H1 (cell line): ENCODE measurements around the gene GRIP1. TPM values are rescaled to one million over a fixed set of nuclear protein-coding genes. Genes with fewer than 3 reads are reported as not detected.

ENCODE experiments used
- CTCF ChIA-PET: fragments of 300-600 bp; sonication (Branson Sonifier 250); formaldehyde crosslinking; loops from one replicate; lab custom pipeline; 2021; ENCODE audit not compliant: partially characterized antibody; lab: Charles Lee
- POLR2A ChIA-PET: fragments of 300-600 bp; sonication (Branson Sonifier 250); formaldehyde crosslinking; loops from one replicate; lab custom pipeline; 2021; ENCODE audit warnings: inconsistent platforms; ENCODE audit not compliant: partially characterized antibody; lab: Charles Lee
- DNase-seq, 2 experiments: peaks; one replicate each; pipeline versions ENCODE4 v3.0.0 to v3.0.0-alpha.2; 2010 to 2022; ENCODE audit warnings: low spot score in 2 of 2, low read depth in 1 of 2, mixed read lengths in 1 of 2
- FAIRE-seq: peaks from 2 replicates; lab custom pipeline; 2011; peaks lifted over from hg19 to GRCh38; lab: Jason Lieb, UNC
- H2AFZ ChIP-seq: 2 replicates; pipeline ENCODE4 v1.8.1; 2012; ENCODE audit warnings: low read length, inconsistent platforms
- H2AK5ac ChIP-seq: 2 replicates; pipeline ENCODE4 v1.6.1; 2013; ENCODE audit warnings: low read depth, low read length
- H2BK120ac ChIP-seq: replicated peaks from 2 replicates; pipeline ENCODE3; 2013; ENCODE audit warnings: low read depth, low read length, inconsistent platforms
- H2BK12ac ChIP-seq: 2 replicates; pipeline ENCODE4 v1.6.1; 2013; ENCODE audit warnings: low read depth, low read length
- H2BK15ac ChIP-seq: 2 replicates; pipeline ENCODE4 v1.6.1; 2013; ENCODE audit warnings: low read length
- H2BK20ac ChIP-seq: 2 replicates; pipeline ENCODE4 v1.6.1; 2013; ENCODE audit warnings: low read length
- H2BK5ac ChIP-seq: 2 replicates; pipeline ENCODE4 v1.6.1; 2013; ENCODE audit warnings: low read depth, low read length
- H3K14ac ChIP-seq: 2 replicates; pipeline ENCODE4 v1.6.1; 2013; ENCODE audit warnings: inconsistent platforms; ENCODE audit not compliant: insufficient read length
- H3K18ac ChIP-seq: 2 replicates; pipeline ENCODE4 v1.6.1; 2013; ENCODE audit warnings: low read length; ENCODE audit errors: extremely low read depth
- H3K23ac ChIP-seq: 2 replicates; pipeline ENCODE4 v1.6.1; 2013; ENCODE audit warnings: inconsistent platforms; ENCODE audit not compliant: insufficient read length
- H3K23me2 ChIP-seq: 2 replicates; pipeline ENCODE4 v1.6.1; 2013; ENCODE audit warnings: low read depth, low read length
- H3K27ac ChIP-seq: 2 replicates; pipeline ENCODE4 v1.6.1; 2011; ENCODE audit warnings: low read depth, low read length, inconsistent platforms
- H3K27me3 ChIP-seq, 4 experiments: replicated peaks in 1 of 4; 1 replicate in 1 of 4; 2 replicates in 3 of 4; pipeline versions ENCODE4 v1.6.1 to v1.8.1; 2011 to 2013; ENCODE audit warnings: low read length in 3 of 4, mild to moderate bottlenecking in 3 of 4, inconsistent platforms in 2 of 4, mixed read lengths in 2 of 4, moderate library complexity in 1 of 4; ENCODE audit not compliant: control insufficient read depth in 3 of 4, insufficient read depth in 3 of 4; ENCODE audit errors: extremely low read depth in 1 of 4
- H3K36me3 ChIP-seq, 4 experiments: 2 replicates each; pipeline versions ENCODE4 v1.6.1 to v1.8.1; 2011 to 2013; ENCODE audit warnings: mild to moderate bottlenecking in 4 of 4, low read length in 3 of 4, moderate library complexity in 2 of 4, control low read depth in 1 of 4, inconsistent platforms in 1 of 4; ENCODE audit not compliant: insufficient read depth in 4 of 4, control insufficient read depth in 2 of 4
- H3K4ac ChIP-seq: replicated peaks from 2 replicates; pipeline ENCODE3; 2013; ENCODE audit warnings: low read length, low read depth, mixed read lengths, inconsistent platforms; ENCODE audit not compliant: insufficient read length
- H3K4me1 ChIP-seq, 4 experiments: replicated peaks in 1 of 4; 1 replicate in 1 of 4; 2 replicates in 3 of 4; pipeline versions ENCODE4 v1.6.1 to v1.8.1; 2011 to 2013; ENCODE audit warnings: low read length in 3 of 4, inconsistent platforms in 2 of 4, mixed read lengths in 1 of 4; ENCODE audit not compliant: insufficient read depth in 4 of 4, control insufficient read depth in 3 of 4
- H3K4me2 ChIP-seq, 2 experiments: 2 replicates each; pipeline versions ENCODE4 v1.6.1 to v1.8.1; 2011 to 2013; ENCODE audit warnings: low read depth in 2 of 2, low read length in 2 of 2, control low read depth in 1 of 2, inconsistent platforms in 1 of 2, mild to moderate bottlenecking in 1 of 2; ENCODE audit not compliant: insufficient read depth in 1 of 2
- H3K4me3 ChIP-seq, 4 experiments: fragments of 200-600, 300-600 bp in 1 of 4; sonication (generic), shearing (Covaris generic), sonication (Bioruptor Twin) in 1 of 4; 2 replicates each; pipeline versions ENCODE4 v1.5.1 to v1.8.1; 2011 to 2016; ENCODE audit warnings: low read length in 4 of 4, low read depth in 3 of 4, control low read depth in 2 of 4, inconsistent platforms in 2 of 4, mild to moderate bottlenecking in 2 of 4, mixed read lengths in 1 of 4, moderate library complexity in 1 of 4; ENCODE audit not compliant: insufficient read depth in 2 of 4; ENCODE audit errors: extremely low read depth in 1 of 4
- H3K56ac ChIP-seq: replicated peaks from 2 replicates; pipeline ENCODE3; 2013; ENCODE audit warnings: low read depth, mild to moderate bottlenecking, mixed read lengths, low read length, inconsistent platforms; ENCODE audit not compliant: insufficient read length
- H3K79me1 ChIP-seq: 2 replicates; pipeline ENCODE4 v1.6.1; 2013; ENCODE audit warnings: low read depth, low read length, control low read depth
- H3K79me2 ChIP-seq, 2 experiments: 2 replicates each; pipeline versions ENCODE4 v1.6.1 to v1.8.1; 2012 to 2013; ENCODE audit warnings: low read length in 2 of 2, mild to moderate bottlenecking in 2 of 2, inconsistent platforms in 1 of 2; ENCODE audit not compliant: insufficient read depth in 2 of 2, control insufficient read depth in 1 of 2
- H3K9ac ChIP-seq, 4 experiments: replicated peaks in 1 of 4; 1 replicate in 1 of 4; 2 replicates in 3 of 4; pipeline versions ENCODE4 v1.6.1 to v1.8.1; 2011 to 2013; ENCODE audit warnings: low read depth in 3 of 4, low read length in 3 of 4, control low read depth in 2 of 4, mild to moderate bottlenecking in 2 of 4, moderate library complexity in 2 of 4, inconsistent platforms in 1 of 4; ENCODE audit errors: extremely low read depth in 1 of 4
- H3K9me3 ChIP-seq, 2 experiments: 2 replicates each; pipeline versions ENCODE4 v1.6.1 to v1.8.1; 2012 to 2013; ENCODE audit warnings: mild to moderate bottlenecking in 2 of 2, moderate library complexity in 2 of 2, control low read depth in 1 of 2, inconsistent platforms in 1 of 2, low read depth in 1 of 2, low read length in 1 of 2, mixed read lengths in 1 of 2; ENCODE audit not compliant: insufficient read depth in 2 of 2
- H4K20me1 ChIP-seq, 2 experiments: replicated peaks in 1 of 2; 2 replicates each; pipeline versions ENCODE3 to v1.8.1; 2011 to 2013; ENCODE audit warnings: inconsistent platforms in 2 of 2, low read length in 2 of 2, mild to moderate bottlenecking in 1 of 2; ENCODE audit not compliant: insufficient read depth in 2 of 2, control insufficient read depth in 1 of 2
- H4K5ac ChIP-seq: 2 replicates; pipeline ENCODE4 v1.6.1; 2013; ENCODE audit warnings: low read length, low read depth, mixed read lengths, inconsistent platforms; ENCODE audit not compliant: insufficient read length
- H4K8ac ChIP-seq: 2 replicates; pipeline ENCODE4 v1.8.0; 2013; ENCODE audit warnings: mild to moderate bottlenecking, moderate library complexity, low read length, inconsistent platforms; ENCODE audit not compliant: insufficient read depth; ENCODE audit errors: extremely low read depth
- H4K91ac ChIP-seq: replicated peaks from 2 replicates; pipeline ENCODE3; 2013; ENCODE audit warnings: low read length, mixed read lengths, inconsistent platforms; ENCODE audit not compliant: insufficient read length
- BACH1 ChIP-seq: IDR thresholded peaks from 2 replicates; pipeline ENCODE4 v1.6.1; 2012; ENCODE audit warnings: low read length, improper control_type of control experiment
- BCL11A ChIP-seq, 2 experiments: IDR thresholded peaks; one replicate each; pipeline ENCODE4 v1.6.1; 2011; ENCODE audit warnings: low read depth in 2 of 2, low read length in 2 of 2, mild to moderate bottlenecking in 2 of 2
- CEBPB ChIP-seq: IDR thresholded peaks from 2 replicates; pipeline ENCODE4 v1.6.1; 2012; ENCODE audit warnings: low read depth, low read length
- CREB1 ChIP-seq: IDR thresholded peaks from 2 replicates; pipeline ENCODE4 v1.6.1; 2012; ENCODE audit warnings: inconsistent platforms
- E2F6 ChIP-seq: IDR thresholded peaks from 2 replicates; pipeline ENCODE4 v1.6.1; 2012; ENCODE audit warnings: inconsistent platforms
- EGR1 ChIP-seq: IDR thresholded peaks from 2 replicates; pipeline ENCODE4 v1.6.1; 2011; ENCODE audit warnings: low read depth, low read length, borderline replicate concordance
- GABPA ChIP-seq: IDR thresholded peaks from 2 replicates; pipeline ENCODE4 v1.6.1; 2011; ENCODE audit warnings: mild to moderate bottlenecking, low read length, moderate library complexity, borderline replicate concordance; ENCODE audit not compliant: insufficient read depth
- GTF2F1 ChIP-seq: IDR thresholded peaks from 2 replicates; pipeline ENCODE4 v1.6.1; 2012; ENCODE audit warnings: low read depth, low read length, improper control_type of control experiment, borderline replicate concordance
- KDM4A ChIP-seq: IDR thresholded peaks from one replicate; pipeline ENCODE4 v1.7.1; 2012; ENCODE audit warnings: low read depth, mild to moderate bottlenecking, moderate library complexity, low read length, inconsistent platforms; ENCODE audit not compliant: severe bottlenecking
- RBBP5 ChIP-seq: IDR thresholded peaks from 2 replicates; pipeline ENCODE4 v1.7.1; 2012; ENCODE audit warnings: low read depth, mild to moderate bottlenecking, inconsistent platforms, low read length, moderate library complexity, borderline replicate concordance
- RNF2 ChIP-seq: fragments of 200-900, 300-1000 bp; sonication (generic); IDR thresholded peaks from 2 replicates; pipeline ENCODE4 v1.7.1; 2016; ENCODE audit warnings: borderline replicate concordance, low read depth, mild to moderate bottlenecking, antibody characterized with exemption, low read length; ENCODE audit not compliant: poor library complexity, severe bottlenecking; ENCODE audit errors: missing control alignments
- SP2 ChIP-seq: IDR thresholded peaks from 2 replicates; pipeline ENCODE4 v1.6.1; 2012; ENCODE audit warnings: mild to moderate bottlenecking, low read length, inconsistent platforms
- TAF1 ChIP-seq: IDR thresholded peaks from 2 replicates; pipeline ENCODE4 v1.6.1; 2011; ENCODE audit warnings: mild to moderate bottlenecking, low read depth, low read length
- TAF7 ChIP-seq: optimal IDR thresholded peaks from 2 replicates; pipeline ENCODE3; 2011; ENCODE audit warnings: low read depth, mild to moderate bottlenecking, inconsistent platforms, low read length, moderate library complexity, borderline replicate concordance
- TCF12 ChIP-seq: IDR thresholded peaks from 2 replicates; pipeline ENCODE4 v1.6.1; 2011; ENCODE audit warnings: low read depth, mild to moderate bottlenecking, low read length
- WGBS, 2 experiments: shearing (Covaris generic) in 1 of 2; methylation state at CpG; one replicate each; pipeline versions ENCODE4 v1.1.6 to v1.1.7; 2013 to 2015; ENCODE audit warnings: low lambda C conversion rate in 2 of 2, mixed read lengths in 2 of 2, inconsistent platforms in 1 of 2, low coverage in 1 of 2, missing lambda C conversion rate in 1 of 2; ENCODE audit not compliant: insufficient replicate concordance in 2 of 2, insufficient coverage in 1 of 2, insufficient read length in 1 of 2; ENCODE audit errors: extremely low coverage in 1 of 2, missing lambda C conversion rate in 1 of 2; 5-methylcytosine and 5-hydroxymethylcytosine counted together
- polyA plus RNA-seq, 7 experiments: library from polyadenylated mRNA; depleted of rRNA in 3 of 7; stranded (reverse) in 5 of 7; unstranded in 2 of 7; fragments of >200 nt in 5 of 7; fragments of 200-250 nt in 2 of 7; gene quantifications; 1 replicate in 5 of 7; 2 replicates in 1 of 7; 4 replicates in 1 of 7; pipeline versions ENCODE4 v1.2.1 to v1.2.3, GENCODE V29; 2011 to 2013; ENCODE audit warnings: missing spikeins in 2 of 7, mixed read lengths in 2 of 7
- total RNA-seq: library from RNA; stranded (reverse); fragmentation: NEBNext Ultra II Directional; extraction: Animal tissue kit (Norgen Biotek cat#: 25700); gene quantifications from 2 replicates; pipeline ENCODE4 v1.2.1, GENCODE V29; 2021

GRIP1 gene
- total and polyA plus RNA-seq, 2 of the 8 experiments (the other 6 are each of a cell fraction or from before 2014, with no cell fraction given), result 4.5 to 27.3 TPM

DNA sequence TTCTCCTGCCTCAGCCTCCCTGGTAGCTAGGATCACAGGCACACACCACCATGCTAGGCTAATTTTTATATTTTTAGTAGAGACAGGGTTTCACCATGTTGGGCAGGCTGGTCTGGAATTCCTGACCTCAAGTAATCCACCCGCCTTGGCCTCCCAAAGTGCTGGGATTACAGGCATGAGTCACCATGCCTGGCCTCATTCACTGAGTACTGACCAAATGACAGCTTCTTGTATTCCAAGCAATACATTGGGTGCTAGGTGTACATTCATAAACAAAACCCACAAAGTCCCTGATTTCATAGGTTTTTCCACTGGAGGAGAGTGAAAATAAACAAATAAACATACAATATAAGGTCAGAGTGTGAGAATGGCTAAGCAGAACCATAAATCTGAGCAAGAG lies 240.3 kb downstream of the GRIP1 start:
- Histone ChIP-seq H4K5ac (no peak overlapping the region), H3K23me2 (peaks cover 4% of the 10 kb centered on the region; the same call in 1 of the 2 replicates), H3K9ac (no peak overlapping the region), H2AK5ac (no peak overlapping the region), H2BK15ac (no peak overlapping the region), H2BK20ac (no peak overlapping the region), H3K36me3 (no peaks in the 10 kb centered on the region), H3K23ac (no peak overlapping the region), H3K4ac (no peak overlapping the region), H3K4me3 (no peak overlapping the region), H4K91ac (no peak overlapping the region), H4K20me1 (no peaks in the 10 kb centered on the region), H3K9me3 (no peaks in the 10 kb centered on the region), H3K4me2 (no peak overlapping the region), H3K27me3 (no peaks in the 10 kb centered on the region), H3K79me2 (no peaks in the 10 kb centered on the region), H3K18ac (no peak overlapping the region), H3K14ac (no peak overlapping the region), H2AFZ (no peak overlapping the region), H3K56ac (no peak overlapping the region), H4K8ac (no peak overlapping the region), H3K79me1 (no peaks in the 10 kb centered on the region), H2BK12ac (no peak overlapping the region), H3K4me1 (peaks cover 0 to 8% (median 3%) of the 10 kb centered on the region in 4 experiments; a peak in 6 of 7 replicates), H3K27ac (no peak overlapping the region), H2BK120ac (no peak overlapping the region), H2BK5ac (no peak overlapping the region)
- WGBS, 2 experiments, result 87% methylated on average over 1 of the region's 1 CpG; no CpG with 5 or more reads in 1 of the 2 experiments
- ChIA-PET POLR2A (no interaction called here), CTCF (no interaction called here)
- FAIRE-seq (no peak), DNase-seq (no peak)
- TF ChIP-seq BCL11A (IDR thresholded peaks at IDR 0.05; ENCODE audit: low read depth in 2 of 2, low read length in 2 of 2), result no peak
- no peak for TF ChIP-seq CREB1
- no peak for TF ChIP-seq GABPA
- TF ChIP-seq TAF1, result no peak
- no peak for TF ChIP-seq RBBP5
- no peak for TF ChIP-seq KDM4A
- no peak for TF ChIP-seq E2F6
- no peak for TF ChIP-seq TCF12
- no peak for TF ChIP-seq BACH1
- TF ChIP-seq EGR1, result no peak
- no peak for TF ChIP-seq CEBPB
- TF ChIP-seq GTF2F1, result no peak
- TF ChIP-seq TAF7, result no peak
- TF ChIP-seq RNF2, result no peak
- TF ChIP-seq SP2, result no peak
